Ovary (tissue), 9 donors: Measurements from ENCODE around the gene PLCB4. TPM values are rescaled to one million over a fixed set of nuclear protein-coding genes. Genes with fewer than 3 reads are reported as not detected.

Experiments
- DNase-seq, 5 donors: peaks; one replicate each; pipeline ENCODE4 v3.0.0-alpha.2; 2019 to 2020
- H3K27ac ChIP-seq, 2 donors: fragments of 200-600 bp; one replicate each; pipeline versions ENCODE4 v1.5.1 to v1.8.0; 2019 to 2022
- H3K27me3 ChIP-seq: fragments of 200-600 bp; one replicate; pipeline ENCODE4 v1.8.0; 2022
- H3K36me3 ChIP-seq: fragments of 200-600 bp; sonication (generic); one replicate; pipeline ENCODE4 v1.5.1; 2019
- H3K4me1 ChIP-seq: one replicate; pipeline ENCODE4 v1.8.1; 2013; ENCODE audit warnings: mild to moderate bottlenecking, moderate library complexity; ENCODE audit not compliant: insufficient read depth
- H3K4me3 ChIP-seq: fragments of 200-600 bp; sonication (generic); one replicate; pipeline ENCODE4 v1.5.1; 2017
- H3K9me3 ChIP-seq, 2 donors: fragments of 200-600 bp in 1 of 2; sonication (generic) in 1 of 2; one replicate each; pipeline versions ENCODE4 v1.5.1 to v1.8.1; 2013 to 2019; ENCODE audit warnings: mild to moderate bottlenecking in 1 of 2, moderate library complexity in 1 of 2
- EP300 ChIP-seq: sonication (generic); formaldehyde crosslinking; IDR thresholded peaks from one replicate; pipeline ENCODE4 v1.6.1; 2017; ENCODE audit warnings: antibody characterized with exemption
- POLR2A ChIP-seq: fragments of 450-650 bp; IDR thresholded peaks from one replicate; pipeline ENCODE4 v1.6.1; 2017; ENCODE audit warnings: antibody characterized with exemption, mild to moderate bottlenecking, moderate library complexity
- WGBS, 3 donors: extraction: QIAGEN DNeasy Blood & Tissue Kit in 1 of 3; methylation state at CpG; one replicate each; pipeline versions ENCODE4 v1.1.5 to v1.1.7; 2013 to 2017; 5-methylcytosine and 5-hydroxymethylcytosine counted together
- intact Hi-C, 4 donors: fragments of 100-400 bp; cut with DNase I; formaldehyde crosslinking; loops; one replicate each; pipeline versions ENCODE4 v1.11.0 to v1.15.1; 2022 to 2023
- polyA plus RNA-seq, 2 donors: library from polyadenylated mRNA; stranded (reverse); fragments of 200-250 nt in 1 of 2; fragments of 350-450 nt in 1 of 2; fragmentation: Illumina TruSeq in 1 of 2; extraction: RNeasy Lipid Tissue Mini Kit (QIAGEN cat#74804) in 1 of 2; gene quantifications; one replicate each; pipeline ENCODE4 v1.2.3, GENCODE V29; 2013 to 2014
- total RNA-seq, 7 donors: library from RNA; depleted of rRNA in 2 of 7; stranded (reverse); fragments of >200 nt in 2 of 7; fragmentation: NEBNext Ultra II Directional in 3 of 7; extraction: Animal tissue kit (Norgen Biotek cat#: 25700) in 3 of 7; gene quantifications; one replicate each; pipeline versions ENCODE4 v1.1.0 to v1.2.4, GENCODE V29; 2016 to 2023
- TF ChIP-seq, protein P1 (sequence below), 3 donors: fragments of 450-650 bp in 2 of 3; fragments of 200-600 bp in 1 of 3; IDR thresholded peaks; one replicate each; pipeline versions ENCODE4 v1.5.1 to v1.8.0; 2016 to 2022; ENCODE audit warnings: antibody characterized with exemption in 3 of 3, mild to moderate bottlenecking in 1 of 3
- donor health status: DM: no; HTN: no; CAD: no; lungs with moderate emphysema.
- donor health status: DM: no; HTN: no; CAD: no.
- donor health status: Bipolar disorder and iron deficiency.
- donor health status: DM: yes; HTN: yes; CAD: no.
- donor health status: DM: no; HTN: no; CAD: no.
- donor health status: DM: yes; HTN: yes; CAD: no.

Gene PLCB4
- total and polyA plus RNA-seq, 9 donors: 2.8 to 11.8 (median 5.6) TPM

DNA sequence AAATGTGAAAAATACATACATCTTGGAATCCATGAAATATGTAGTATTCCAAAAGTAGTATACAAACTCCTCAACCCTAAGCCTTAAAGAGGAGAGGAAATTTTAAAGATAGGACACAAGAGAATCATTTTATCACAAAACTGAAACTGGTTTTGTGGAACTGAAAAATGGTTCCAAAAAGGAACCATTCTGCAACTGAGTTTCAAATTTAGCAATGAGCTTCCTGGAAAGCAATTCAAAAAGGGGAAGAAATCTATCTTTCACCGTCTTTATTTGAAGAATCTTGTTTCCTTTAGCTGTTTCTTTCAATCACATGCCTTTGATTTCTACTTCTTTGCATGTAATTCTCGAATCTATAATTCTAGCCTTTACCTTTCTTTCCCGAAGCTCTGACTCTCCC, 413.3 kb downstream of the PLCB4 start:
- Histone ChIP-seq H3K36me3 (no peaks in the 10 kb centered on the region), H3K4me3 (no peak overlapping the region), H3K4me1 (no peaks in the 10 kb centered on the region), H3K27me3 (no peaks in the 10 kb centered on the region), H3K9me3 (no peaks in the 10 kb centered on the region), H3K27ac (no peak overlapping the region)
- intact Hi-C loops: no loop called here
- no peak for DNase-seq
- 93 to 95% (median 94%) methylated on average over 3 of the region's 3 CpGs for WGBS, 3 donors
- TF ChIP-seq POLR2A (no peak), EP300 (no peak)
- TF ChIP-seq, protein P1, sequence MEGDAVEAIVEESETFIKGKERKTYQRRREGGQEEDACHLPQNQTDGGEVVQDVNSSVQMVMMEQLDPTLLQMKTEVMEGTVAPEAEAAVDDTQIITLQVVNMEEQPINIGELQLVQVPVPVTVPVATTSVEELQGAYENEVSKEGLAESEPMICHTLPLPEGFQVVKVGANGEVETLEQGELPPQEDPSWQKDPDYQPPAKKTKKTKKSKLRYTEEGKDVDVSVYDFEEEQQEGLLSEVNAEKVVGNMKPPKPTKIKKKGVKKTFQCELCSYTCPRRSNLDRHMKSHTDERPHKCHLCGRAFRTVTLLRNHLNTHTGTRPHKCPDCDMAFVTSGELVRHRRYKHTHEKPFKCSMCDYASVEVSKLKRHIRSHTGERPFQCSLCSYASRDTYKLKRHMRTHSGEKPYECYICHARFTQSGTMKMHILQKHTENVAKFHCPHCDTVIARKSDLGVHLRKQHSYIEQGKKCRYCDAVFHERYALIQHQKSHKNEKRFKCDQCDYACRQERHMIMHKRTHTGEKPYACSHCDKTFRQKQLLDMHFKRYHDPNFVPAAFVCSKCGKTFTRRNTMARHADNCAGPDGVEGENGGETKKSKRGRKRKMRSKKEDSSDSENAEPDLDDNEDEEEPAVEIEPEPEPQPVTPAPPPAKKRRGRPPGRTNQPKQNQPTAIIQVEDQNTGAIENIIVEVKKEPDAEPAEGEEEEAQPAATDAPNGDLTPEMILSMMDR (IDR thresholded peaks at IDR 0.05): no peak

DNA sequence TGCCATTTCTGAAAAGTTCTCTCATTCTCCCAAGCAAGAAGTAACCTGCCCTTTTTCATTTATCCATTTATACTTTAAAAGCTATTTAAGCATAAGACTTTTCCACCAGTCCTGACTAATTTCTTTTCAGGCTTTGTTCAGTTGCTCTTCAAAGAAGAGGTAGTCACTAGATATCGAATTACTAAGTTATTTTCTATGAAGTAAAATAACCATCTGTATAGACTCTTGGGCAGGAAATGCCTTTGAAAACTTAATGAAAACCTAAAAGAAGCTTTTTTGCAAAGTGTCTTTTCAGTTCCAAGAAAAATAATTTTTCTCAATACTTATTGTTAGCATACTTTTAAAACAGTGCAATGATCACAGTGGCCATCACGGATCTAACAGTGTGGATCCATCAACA, 414.2 kb downstream of the PLCB4 start:
- WGBS, 3 donors: 14 to 36% (median 31%) methylated on average over 2 of the region's 2 CpGs
- no peaks in the 10 kb centered on the region for H3K9me3 ChIP-seq
- intact Hi-C loops: no loop called here
- H3K4me3 ChIP-seq: no peak overlapping the region
- H3K27ac ChIP-seq: no peak overlapping the region
- H3K4me1 ChIP-seq: no peaks in the 10 kb centered on the region
- TF ChIP-seq POLR2A (no peak), EP300 (no peak)
- TF ChIP-seq, protein P1 (IDR thresholded peaks at IDR 0.05): no peak
- no peaks in the 10 kb centered on the region for H3K27me3 ChIP-seq
- H3K36me3 ChIP-seq: no peaks in the 10 kb centered on the region
- DNase-seq: no peak

DNA sequence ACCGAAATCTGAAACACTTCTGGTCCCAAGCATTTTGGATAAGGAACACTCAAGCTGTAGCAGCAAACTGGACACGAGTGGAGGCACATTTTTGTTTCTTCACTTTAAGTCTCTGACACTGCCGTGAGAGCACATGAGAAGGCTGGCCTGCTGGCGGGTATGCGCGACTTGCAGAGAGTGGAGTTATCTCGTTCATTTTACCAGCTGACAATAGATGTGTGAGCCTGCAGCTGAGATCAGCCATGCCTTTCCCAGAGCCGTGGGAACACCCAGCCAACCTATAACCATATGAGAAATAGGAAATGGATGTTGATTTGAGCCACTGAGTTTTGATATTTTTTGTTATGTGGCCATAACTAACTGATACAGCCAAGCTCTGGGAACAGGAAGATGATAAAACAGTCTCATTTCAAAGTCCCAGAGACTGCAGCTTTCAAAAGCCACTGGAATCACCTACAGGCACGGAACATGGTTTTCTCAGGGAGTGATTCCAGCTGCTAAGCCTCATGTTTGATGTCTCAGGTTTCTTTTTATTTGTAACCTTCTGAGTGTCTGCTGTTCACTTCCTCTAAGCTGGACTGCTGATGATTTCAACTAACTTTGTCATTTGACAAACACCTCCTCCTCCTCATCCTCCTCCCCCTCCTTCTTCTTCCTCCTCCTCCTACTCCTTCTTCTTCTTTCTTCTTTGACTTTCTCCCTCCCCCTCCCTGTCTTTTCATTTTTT, 416.9 kb downstream of the PLCB4 start:
- no peak overlapping the region for H3K27ac ChIP-seq
- H3K36me3 ChIP-seq: no peaks in the 10 kb centered on the region
- no peak for DNase-seq
- TF ChIP-seq, protein P1 (IDR thresholded peaks at IDR 0.05): no peak
- no peak for TF ChIP-seq POLR2A
- TF ChIP-seq EP300: no peak
- H3K4me3 ChIP-seq: no peak overlapping the region
- no peaks in the 10 kb centered on the region for H3K4me1 ChIP-seq
- 81 to 86% (median 82%) methylated on average over 9 of the region's 9 CpGs for WGBS, 3 donors
- no peaks in the 10 kb centered on the region for H3K27me3 ChIP-seq
- intact Hi-C loops: no loop called here
- H3K9me3 ChIP-seq: no peaks in the 10 kb centered on the region

DNA sequence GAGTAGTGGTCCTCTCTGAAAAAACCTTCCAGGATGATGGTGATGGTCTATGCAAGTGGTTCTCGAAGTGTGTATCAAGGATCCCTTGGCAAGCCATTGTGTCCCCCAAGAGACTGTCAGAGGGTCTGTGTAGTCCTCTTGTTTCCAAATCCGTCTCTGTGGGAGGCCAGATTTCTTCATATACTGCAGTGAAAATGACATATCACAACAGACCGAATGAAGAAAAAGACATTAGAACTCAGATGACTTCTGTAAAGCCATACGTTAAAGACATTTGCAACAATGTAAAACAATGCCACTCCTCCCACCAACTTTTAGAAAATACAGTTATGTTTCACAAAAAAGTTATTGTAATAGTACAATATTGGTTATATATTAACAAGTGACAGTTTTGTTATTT, 418.3 kb downstream of the PLCB4 start:
- intact Hi-C loops: no loop called here
- Histone ChIP-seq H3K27ac (no peak overlapping the region), H3K36me3 (no peaks in the 10 kb centered on the region), H3K4me3 (no peak overlapping the region), H3K4me1 (no peaks in the 10 kb centered on the region), H3K9me3 (no peaks in the 10 kb centered on the region), H3K27me3 (no peaks in the 10 kb centered on the region)
- no peak for TF ChIP-seq EP300
- TF ChIP-seq POLR2A: no peak
- DNase-seq: no peak
- 48 to 74% (median 66%) methylated on average over 4 of the region's 4 CpGs for WGBS, 3 donors

DNA sequence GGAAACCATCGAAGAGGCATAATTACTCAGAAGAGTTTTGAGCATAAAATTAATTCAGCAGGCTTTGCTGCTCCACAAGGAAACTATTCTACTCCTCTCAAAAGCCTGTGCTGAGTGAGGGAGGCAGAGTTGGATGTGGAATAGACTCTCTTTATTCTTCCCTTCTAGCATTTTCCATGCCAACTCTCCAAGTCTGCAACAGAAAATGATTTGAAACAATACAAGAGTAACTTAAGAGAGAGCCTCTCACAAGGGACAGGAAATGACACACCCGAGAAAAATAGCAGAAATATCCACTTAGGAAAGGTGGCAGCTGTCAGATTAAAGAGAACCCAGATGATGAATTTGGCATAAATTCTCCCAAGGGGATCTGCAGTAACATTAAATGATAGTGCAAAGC, 419.2 kb downstream of the PLCB4 start:
- no peak overlapping the region for H3K27ac ChIP-seq
- 46 to 58% (median 53%) methylated on average over 2 of the region's 2 CpGs for WGBS, 3 donors
- TF ChIP-seq, protein P1 (IDR thresholded peaks at IDR 0.05): no peak
- no peak for TF ChIP-seq EP300
- TF ChIP-seq POLR2A: no peak

More for the DNA sequence above, 419.2 kb downstream of the PLCB4 start:
- intact Hi-C loops: no loop called here
- Histone ChIP-seq H3K36me3 (no peaks in the 10 kb centered on the region), H3K27me3 (no peaks in the 10 kb centered on the region), H3K9me3 (no peaks in the 10 kb centered on the region), H3K4me1 (no peaks in the 10 kb centered on the region), H3K4me3 (no peak overlapping the region)
- no peak for DNase-seq
